Testis (tissue), 3 donors: ENCODE measurements around the gene NCK2. TPM values are rescaled to one million over a fixed set of nuclear protein-coding genes. Genes with fewer than 3 reads are reported as not detected.

Experiments used
- DNase-seq: peaks from one replicate; pipeline ENCODE4 v3.0.0-alpha.2; 2019
- H3K27ac ChIP-seq, 2 donors: fragments of 200-600 bp; sonication (generic); one replicate each; pipeline ENCODE4 v1.5.1; 2019
- H3K27me3 ChIP-seq: fragments of 200-600 bp; sonication (generic); one replicate; pipeline ENCODE4 v1.5.1; 2019
- H3K36me3 ChIP-seq: fragments of 200-600 bp; sonication (generic); one replicate; pipeline ENCODE4 v1.5.1; 2017; ENCODE audit warnings: low read depth; ENCODE audit errors: missing control alignments
- H3K4me1 ChIP-seq: fragments of 200-600 bp; sonication (generic); one replicate; pipeline ENCODE4 v1.5.1; 2019
- H3K4me3 ChIP-seq, 2 donors: fragments of 200-600 bp; sonication (generic); one replicate each; pipeline ENCODE4 v1.5.1; 2017 to 2019
- H3K9me3 ChIP-seq: fragments of 200-600 bp; sonication (generic); one replicate; pipeline ENCODE4 v1.5.1; 2017
- CTCF ChIP-seq, 3 experiments: fragments of 450-650 bp in 2 of 3; fragments of 200-600 bp in 1 of 3; sonication (generic) in 1 of 3; IDR thresholded peaks; one replicate each; pipeline ENCODE4 v1.5.1; 2016 to 2019; ENCODE audit warnings: antibody characterized with exemption in 3 of 3, mild to moderate bottlenecking in 2 of 3, moderate library complexity in 1 of 3
- POLR2A ChIP-seq: fragments of 450-650 bp; IDR thresholded peaks from one replicate; pipeline ENCODE4 v1.6.1; 2017; ENCODE audit warnings: antibody characterized with exemption, mild to moderate bottlenecking, moderate library complexity
- WGBS, 2 donors: methylation state at CpG; one replicate each; pipeline ENCODE4 v1.1.5; 2018; 5-methylcytosine and 5-hydroxymethylcytosine counted together
- intact Hi-C: fragments of 100-400 bp; cut with DNase I; formaldehyde crosslinking; loops from one replicate; pipeline ENCODE4 v1.15.1; 2023; ENCODE audit warnings: low total_unique reads
- polyA plus RNA-seq: library from polyadenylated mRNA; stranded (reverse); fragments of 350-450 nt; fragmentation: Illumina TruSeq; extraction: RNeasy Lipid Tissue Mini Kit (QIAGEN cat#74804); gene quantifications from one replicate; pipeline ENCODE4 v1.2.3, GENCODE V29; 2014; ENCODE audit warnings: low read depth, low replicate concordance; ENCODE audit not compliant: insufficient read depth
- total RNA-seq, 2 donors: library from RNA; depleted of rRNA; stranded (reverse); fragments of >200 nt; gene quantifications; one replicate each; pipeline ENCODE4 v1.2.3, GENCODE V29; 2016

The NCK2 gene
- total and polyA plus RNA-seq, 3 donors from 2014 or later: 67.7 to 168 (median 105) TPM

GRCh38 chr2:105781274-105781978 is 36.7 kb downstream of the NCK2 start:
- H3K27ac ChIP-seq: no peak overlapping the region
- H3K9me3 ChIP-seq: no peaks in the 10 kb centered on the region
- no peak for DNase-seq
- no peaks in the 10 kb centered on the region for H3K36me3 ChIP-seq
- peaks cover 39% of the 10 kb centered on the region for H3K4me1 ChIP-seq
- intact Hi-C loops: no loop called here
- TF ChIP-seq CTCF (IDR thresholded peaks at IDR 0.05) (no peak), POLR2A (no peak)
- no peak overlapping the region for H3K4me3 ChIP-seq
- 75 to 83% methylated on average over 10 of the region's 10 CpGs for WGBS, 2 donors
- H3K27me3 ChIP-seq: no peaks in the 10 kb centered on the region

- no peaks in the 10 kb centered on the region for H3K36me3 ChIP-seq
- intact Hi-C loops: no loop called here
- H3K4me3 ChIP-seq: no peak overlapping the region
- peaks cover 37% of the 10 kb centered on the region for H3K4me1 ChIP-seq
- H3K27me3 ChIP-seq: no peaks in the 10 kb centered on the region
- no peak for DNase-seq
- H3K27ac ChIP-seq: no peak overlapping the region
- TF ChIP-seq CTCF (IDR thresholded peaks at IDR 0.05) (no peak), POLR2A (no peak)
- WGBS, 2 donors: 88 to 98% methylated on average over 6 of the region's 6 CpGs
- no peaks in the 10 kb centered on the region for H3K9me3 ChIP-seq
Observed at GRCh38 chr2:105782123-105782522, 37.4 kb downstream of the NCK2 start.

- TF ChIP-seq POLR2A (no peak), CTCF (IDR thresholded peaks at IDR 0.05) (no peak)
- Histone ChIP-seq H3K36me3 (no peaks in the 10 kb centered on the region), H3K4me3 (no peak overlapping the region), H3K9me3 (no peaks in the 10 kb centered on the region), H3K4me1 (peaks cover 38% of the 10 kb centered on the region), H3K27ac (no peak overlapping the region), H3K27me3 (no peaks in the 10 kb centered on the region)
- intact Hi-C loops: no loop called here
- 64 to 76% methylated on average over 12 of the region's 12 CpGs for WGBS, 2 donors
- DNase-seq: no peak
Observed at GRCh38 chr2:105782646-105783045, 37.9 kb downstream of the NCK2 start.

- intact Hi-C loops: no loop called here
- Histone ChIP-seq H3K4me3 (no peak overlapping the region), H3K27me3 (no peaks in the 10 kb centered on the region), H3K9me3 (no peaks in the 10 kb centered on the region), H3K4me1 (peaks cover 38% of the 10 kb centered on the region), H3K27ac (no peak overlapping the region), H3K36me3 (no peaks in the 10 kb centered on the region)
- no peak for DNase-seq
- WGBS, 2 donors: 52 to 69% methylated on average over 18 of the region's 18 CpGs
- TF ChIP-seq CTCF (IDR thresholded peaks at IDR 0.05) (no peak), POLR2A (no peak)
Observed at GRCh38 chr2:105783151-105783738, 38.5 kb downstream of the NCK2 start.

GRCh38 chr2:105783972-105784371 is 39.3 kb downstream of the NCK2 start:
- no peaks in the 10 kb centered on the region for H3K9me3 ChIP-seq
- no peaks in the 10 kb centered on the region for H3K27me3 ChIP-seq
- no peak overlapping the region for H3K4me3 ChIP-seq
- TF ChIP-seq POLR2A (no peak), CTCF (IDR thresholded peaks at IDR 0.05) (no peak)
- no peaks in the 10 kb centered on the region for H3K36me3 ChIP-seq
- intact Hi-C loops: no loop called here
- no peak overlapping the region for H3K27ac ChIP-seq
- H3K4me1 ChIP-seq: peaks cover 36% of the 10 kb centered on the region
- WGBS, 2 donors: 83 to 91% methylated on average over 6 to 10 of the region's 10 CpGs
- no peak for DNase-seq
